HEK293T (cell line): ENCODE data around the gene ATP13A1.

Experiments
- ARNT ChIP-seq: fragments of 450-650 bp; IDR thresholded peaks from 2 replicates; pipeline ENCODE4 v1.6.1; 2017; ENCODE audit warnings: mild to moderate bottlenecking
- CTBP1 ChIP-seq: fragments of 450-650 bp; IDR thresholded peaks from 2 replicates; pipeline ENCODE4 v1.6.1; 2016; ENCODE audit warnings: borderline replicate concordance
- ELF4 ChIP-seq: fragments of 450-650 bp; IDR thresholded peaks from 2 replicates; pipeline ENCODE4 v1.6.1; 2017; ENCODE audit warnings: antibody characterized with exemption
- FOXA1 ChIP-seq: fragments of 450-650 bp; IDR thresholded peaks from 2 replicates; pipeline ENCODE4 v1.6.1; 2016; ENCODE audit warnings: mild to moderate bottlenecking
- FOXK2 ChIP-seq: fragments of 450-650 bp; IDR thresholded peaks from 2 replicates; pipeline ENCODE4 v1.6.1; 2016; ENCODE audit warnings: mild to moderate bottlenecking
- FOXM1 ChIP-seq: fragments of 450-650 bp; IDR thresholded peaks from 2 replicates; pipeline ENCODE4 v1.6.1; 2017; ENCODE audit warnings: mild to moderate bottlenecking, borderline replicate concordance
- LEF1 ChIP-seq: fragments of 450-650 bp; IDR thresholded peaks from 2 replicates; pipeline ENCODE4 v1.6.1; 2017; ENCODE audit warnings: mild to moderate bottlenecking, borderline replicate concordance
- NFRKB ChIP-seq: fragments of 450-650 bp; IDR thresholded peaks from 2 replicates; pipeline ENCODE4 v1.6.1; 2016; ENCODE audit warnings: mild to moderate bottlenecking, moderate library complexity
- SP1 ChIP-seq: fragments of 450-650 bp; IDR thresholded peaks from 2 replicates; pipeline ENCODE4 v1.6.1; 2017
- SUZ12 ChIP-seq: fragments of 450-650 bp; IDR thresholded peaks from 2 replicates; pipeline ENCODE4 v1.6.1; 2016; ENCODE audit warnings: mild to moderate bottlenecking
- TF ChIP-seq, protein P1 (sequence below): fragments of 450-650 bp; IDR thresholded peaks from 2 replicates; pipeline ENCODE4 v1.6.1; 2016

DNA sequence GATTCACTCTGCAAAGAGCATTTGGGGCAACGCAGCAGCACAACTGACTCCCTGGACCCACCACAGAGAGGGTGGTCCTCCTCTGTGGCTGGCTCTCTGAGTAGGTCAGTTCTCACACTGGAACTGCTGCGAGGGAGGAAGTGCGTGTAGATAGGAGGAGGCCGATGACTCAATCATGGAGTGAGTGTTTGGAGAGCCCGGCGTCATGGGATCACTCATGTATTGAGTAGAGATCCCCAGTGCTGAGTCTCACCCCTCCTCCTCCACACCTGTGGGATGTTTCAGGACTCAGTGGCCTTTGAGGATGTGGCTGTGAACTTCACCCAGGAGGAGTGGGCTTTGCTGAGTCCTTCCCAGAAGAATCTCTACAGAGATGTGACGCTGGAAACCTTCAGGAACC lies 14.1 kb upstream of the ATP13A1 start:
- TF ChIP-seq ELF4 (no peak), FOXA1 (no peak), ARNT (no peak), LEF1 (no peak), SUZ12 (no peak), FOXK2 (no peak), FOXM1 (no peak), CTBP1 (no peak), NFRKB (no peak), SP1 (no peak)
- TF ChIP-seq, protein P1, sequence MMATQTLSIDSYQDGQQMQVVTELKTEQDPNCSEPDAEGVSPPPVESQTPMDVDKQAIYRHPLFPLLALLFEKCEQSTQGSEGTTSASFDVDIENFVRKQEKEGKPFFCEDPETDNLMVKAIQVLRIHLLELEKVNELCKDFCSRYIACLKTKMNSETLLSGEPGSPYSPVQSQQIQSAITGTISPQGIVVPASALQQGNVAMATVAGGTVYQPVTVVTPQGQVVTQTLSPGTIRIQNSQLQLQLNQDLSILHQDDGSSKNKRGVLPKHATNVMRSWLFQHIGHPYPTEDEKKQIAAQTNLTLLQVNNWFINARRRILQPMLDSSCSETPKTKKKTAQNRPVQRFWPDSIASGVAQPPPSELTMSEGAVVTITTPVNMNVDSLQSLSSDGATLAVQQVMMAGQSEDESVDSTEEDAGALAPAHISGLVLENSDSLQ, result no peak
